AG09319 (cell line): ENCODE results near the gene CHST9.
"Not testable (repeated sequence)": the region's sequence is repeated elsewhere in the genome, so short reads cannot be mapped to it uniquely, and the experiment has no call there.

ENCODE experiments used
- DNase-seq: peaks from one replicate; pipeline ENCODE4 v3.0.0-alpha.2; 2010; ENCODE audit warnings: low read depth; ENCODE audit errors: extremely low read depth
- CTCF ChIP-seq: IDR thresholded peaks from 2 replicates; pipeline ENCODE4 v1.5.1; 2011; ENCODE audit warnings: low read depth, mild to moderate bottlenecking, inconsistent platforms, low read length, moderate library complexity

Gene CHST9

GRCh38 chr18:26931659-26932058 is 253.4 kb downstream of the CHST9 start:
- no peak for DNase-seq
- no peak for TF ChIP-seq CTCF

GRCh38 chr18:26930630-26931029 is 254.5 kb downstream of the CHST9 start:
- TF ChIP-seq CTCF: no peak
- no peak for DNase-seq

GRCh38 chr18:26928670-26929313 is 256.3 kb downstream of the CHST9 start:
- DNase-seq: no peak
- no peak for TF ChIP-seq CTCF

- not testable (repeated sequence) for DNase-seq
Measured at GRCh38 chr18:26927822-26928221, 257.3 kb downstream of the CHST9 start.

- TF ChIP-seq CTCF: no peak
- DNase-seq: no peak
Measured at GRCh38 chr18:26926066-26926675, 258.9 kb downstream of the CHST9 start.

- DNase-seq: no peak
- no peak for TF ChIP-seq CTCF
Measured at GRCh38 chr18:26925313-26925712, 259.8 kb downstream of the CHST9 start.

GRCh38 chr18:26922313-26922712 is 262.8 kb downstream of the CHST9 start:
- TF ChIP-seq CTCF: no peak
- DNase-seq: no peak

GRCh38 chr18:26920644-26921043 is 264.5 kb downstream of the CHST9 start:
- no peak for TF ChIP-seq CTCF
- no peak for DNase-seq
